DND-41 (cell line): ENCODE measurements around the gene JUNB.

ENCODE experiments used
- EZH2 ChIP-seq: IDR thresholded peaks from 3 replicates; pipeline ENCODE4 v1.6.1; 2012; ENCODE audit warnings: borderline replicate concordance, low read depth, mild to moderate bottlenecking, moderate library complexity, low read length, inconsistent platforms; ENCODE audit not compliant: severe bottlenecking
- TF ChIP-seq, protein P1 (sequence below): IDR thresholded peaks from 2 replicates; pipeline ENCODE4 v1.5.1; 2012; ENCODE audit warnings: borderline replicate concordance, low read length, moderate library complexity, mild to moderate bottlenecking; ENCODE audit not compliant: poor library complexity, severe bottlenecking; ENCODE audit errors: extremely low read depth

DNA sequence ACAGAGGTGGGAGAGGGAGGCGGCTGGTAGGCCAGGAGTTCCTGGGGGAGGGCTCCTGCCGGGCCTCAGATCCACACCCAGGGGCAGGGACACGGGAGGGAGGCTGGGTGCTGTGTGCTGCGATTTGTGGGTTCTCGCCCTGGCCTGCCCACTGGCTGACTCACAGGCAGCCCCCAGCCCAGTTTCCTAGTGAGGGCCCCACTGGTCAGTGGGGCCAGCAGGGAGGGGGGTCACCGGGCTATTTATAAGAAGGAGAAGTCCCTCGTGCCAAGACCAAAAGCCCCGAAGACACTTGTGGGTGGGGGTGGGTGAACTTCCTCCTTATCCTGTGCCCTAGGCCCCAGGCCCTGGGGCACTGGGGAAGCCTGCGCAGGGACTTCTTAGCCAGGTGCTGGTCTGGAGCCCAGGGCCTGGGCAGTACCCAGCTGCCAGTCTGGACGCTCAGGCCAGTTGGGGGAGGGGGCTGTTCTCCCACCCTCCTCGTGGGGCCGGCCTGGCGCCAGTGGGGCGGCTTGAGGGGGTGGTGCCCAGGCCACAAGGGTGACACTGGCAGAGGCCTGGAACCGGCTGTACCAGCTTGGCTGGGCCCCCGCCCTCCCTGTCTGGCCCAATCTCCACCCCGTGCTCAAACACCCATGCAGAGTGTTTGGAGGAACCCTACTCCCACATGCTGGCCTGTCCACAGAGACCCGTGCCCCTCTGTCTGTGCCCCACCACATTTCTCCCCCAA lies 5.0 kb upstream of the JUNB start:
- no peak for TF ChIP-seq EZH2
- TF ChIP-seq, protein P1, sequence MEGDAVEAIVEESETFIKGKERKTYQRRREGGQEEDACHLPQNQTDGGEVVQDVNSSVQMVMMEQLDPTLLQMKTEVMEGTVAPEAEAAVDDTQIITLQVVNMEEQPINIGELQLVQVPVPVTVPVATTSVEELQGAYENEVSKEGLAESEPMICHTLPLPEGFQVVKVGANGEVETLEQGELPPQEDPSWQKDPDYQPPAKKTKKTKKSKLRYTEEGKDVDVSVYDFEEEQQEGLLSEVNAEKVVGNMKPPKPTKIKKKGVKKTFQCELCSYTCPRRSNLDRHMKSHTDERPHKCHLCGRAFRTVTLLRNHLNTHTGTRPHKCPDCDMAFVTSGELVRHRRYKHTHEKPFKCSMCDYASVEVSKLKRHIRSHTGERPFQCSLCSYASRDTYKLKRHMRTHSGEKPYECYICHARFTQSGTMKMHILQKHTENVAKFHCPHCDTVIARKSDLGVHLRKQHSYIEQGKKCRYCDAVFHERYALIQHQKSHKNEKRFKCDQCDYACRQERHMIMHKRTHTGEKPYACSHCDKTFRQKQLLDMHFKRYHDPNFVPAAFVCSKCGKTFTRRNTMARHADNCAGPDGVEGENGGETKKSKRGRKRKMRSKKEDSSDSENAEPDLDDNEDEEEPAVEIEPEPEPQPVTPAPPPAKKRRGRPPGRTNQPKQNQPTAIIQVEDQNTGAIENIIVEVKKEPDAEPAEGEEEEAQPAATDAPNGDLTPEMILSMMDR, result no peak
